HG02678 (cell line): ENCODE measurements around the gene CHCHD6.

Source experiments
- ATAC-seq: cut with Tn5 transposase; IDR thresholded peaks from one replicate; pipeline ENCODE4 v1.9.1; 2021; ENCODE audit warnings: mild to moderate bottlenecking, moderate library complexity; ENCODE audit not compliant: unreplicated experiment

Gene CHCHD6

GRCh38 chr3:126703512-126704493, at the start of gene CHCHD6:
CHCHD6 (plus strand) TSS chr3:126704240; CDS start chr3:126704313, 73 bp downstream.
- peak; percentile 99 for ATAC-seq

DNA sequence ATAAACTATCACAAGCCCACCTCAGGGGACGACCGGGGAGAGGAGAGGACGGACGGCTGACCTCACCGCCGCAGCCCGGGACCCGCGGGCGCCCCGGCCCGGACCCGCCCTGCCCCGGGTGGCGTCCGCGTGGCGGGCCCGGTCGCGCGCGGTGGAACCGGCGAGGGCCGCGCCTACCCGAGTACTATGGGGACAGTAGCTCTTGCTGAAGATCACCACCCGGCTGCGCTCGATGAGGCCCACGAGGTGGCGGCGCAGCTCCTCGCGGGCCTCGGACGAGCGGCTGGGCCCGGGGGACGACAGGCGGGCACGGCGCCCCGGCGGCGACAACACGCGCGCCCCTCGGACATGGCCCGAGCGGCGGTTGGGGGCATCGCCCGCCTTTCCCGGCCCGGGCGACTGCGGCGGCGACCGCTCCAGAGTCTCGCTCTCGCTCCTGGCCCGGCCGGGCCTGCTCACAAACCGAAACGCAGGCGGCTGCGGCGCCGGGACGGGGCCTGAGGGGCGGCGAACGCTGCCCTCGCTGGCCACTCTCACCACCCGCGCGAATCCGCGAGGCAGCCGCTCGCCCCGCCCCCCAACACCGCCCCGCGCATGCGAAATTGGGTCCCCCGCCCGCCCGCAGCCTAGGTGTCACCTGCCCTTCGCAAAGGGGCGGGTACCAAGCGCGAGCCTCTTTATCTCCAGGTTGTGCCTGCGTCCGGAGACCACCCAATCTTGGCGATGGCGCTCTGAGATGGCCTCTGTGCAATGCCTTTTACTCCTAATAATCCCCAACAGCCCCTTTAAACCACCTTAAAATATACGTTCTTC, 49.3 kb upstream of the CHCHD6 start, which contains the start of gene TXNRD3:
TSS of gene TXNRD3 (minus strand) at position 554 of the 813 bp plus-strand sequence.
- ATAC-seq: no peak

DNA sequence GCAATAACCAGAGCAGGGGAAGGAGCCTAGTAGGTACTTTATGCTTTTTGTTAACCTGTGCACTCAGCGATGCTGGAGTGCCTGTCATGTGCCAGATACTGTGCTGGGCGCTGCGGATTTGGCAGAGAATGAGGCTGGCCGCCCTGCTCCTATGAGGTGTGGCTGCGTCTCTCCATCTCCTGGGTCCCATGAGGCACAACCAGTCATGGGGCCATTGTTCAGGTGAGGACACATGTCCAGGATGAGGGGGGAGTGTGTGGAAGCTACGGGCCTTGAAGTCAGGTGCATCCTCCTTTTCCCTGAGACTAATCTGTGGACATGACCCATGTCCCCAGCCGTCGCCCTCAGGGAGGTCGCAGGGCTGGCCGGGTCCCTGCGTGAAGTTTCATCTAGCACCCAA, 48.2 kb upstream of the CHCHD6 start:
- ATAC-seq: no peak

DNA sequence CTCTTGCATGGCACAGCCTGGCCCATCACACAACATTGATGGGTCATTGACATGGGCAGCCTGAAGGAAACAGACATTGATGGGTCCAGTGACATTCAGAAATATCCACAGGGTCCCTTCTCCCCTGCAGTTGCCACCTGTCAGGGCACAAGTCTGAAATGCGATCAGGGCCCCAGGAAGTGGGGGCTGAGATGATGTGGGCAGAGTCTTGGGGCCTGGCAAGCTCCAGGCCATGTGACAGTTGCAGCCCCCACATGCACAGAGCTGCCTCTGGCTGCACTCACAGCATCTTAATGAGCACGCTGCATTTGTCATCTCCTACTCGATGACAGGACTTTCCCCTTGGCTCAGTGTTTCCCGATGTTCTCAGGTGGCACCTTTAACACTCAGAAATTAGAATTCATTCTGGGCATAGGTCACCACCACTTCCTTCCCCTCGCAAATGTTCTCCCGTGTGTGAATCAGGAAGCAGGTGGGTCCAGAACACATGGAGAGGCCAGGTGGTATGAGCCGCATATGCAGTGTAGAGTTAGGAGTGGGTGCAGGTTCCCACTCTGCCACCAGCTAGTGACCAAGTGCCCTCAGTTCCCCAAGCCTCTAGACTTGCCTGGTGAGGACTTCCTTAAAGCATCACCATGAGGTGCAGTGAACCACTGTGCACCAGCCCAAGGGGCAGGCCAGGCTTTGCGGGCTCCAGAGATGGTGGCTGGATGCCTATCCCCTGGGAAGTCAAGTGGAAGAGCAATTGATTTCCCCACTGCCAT, 47.5 kb upstream of the CHCHD6 start:
- no peak for ATAC-seq

GRCh38 chr3:126657901-126658300, 46.1 kb upstream of the CHCHD6 start:
- no peak for ATAC-seq

DNA sequence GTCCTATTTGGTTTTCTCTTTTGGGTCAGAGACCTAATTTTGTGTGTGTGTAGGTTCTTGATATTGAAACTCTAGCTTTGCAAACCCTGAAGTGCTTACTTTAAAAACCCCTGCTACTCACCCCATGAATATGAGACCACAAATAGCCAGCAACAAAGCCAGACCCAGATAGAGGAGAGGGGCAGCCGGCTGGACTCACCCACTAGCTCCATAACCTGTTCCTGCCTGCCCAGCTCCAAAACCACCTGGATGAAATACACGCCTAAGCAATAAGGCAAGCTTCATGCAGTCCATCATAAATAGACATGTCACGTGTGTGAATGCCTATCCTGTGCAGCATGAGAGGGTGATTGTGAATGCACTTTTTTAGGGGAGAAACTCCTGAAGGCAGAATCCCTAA, 45.5 kb upstream of the CHCHD6 start:
- no peak for ATAC-seq

- ATAC-seq: no peak
Measured at GRCh38 chr3:126659915-126660886, 43.8 kb upstream of the CHCHD6 start.

- no peak for ATAC-seq
Measured at GRCh38 chr3:126661532-126662364, 42.3 kb upstream of the CHCHD6 start.

DNA sequence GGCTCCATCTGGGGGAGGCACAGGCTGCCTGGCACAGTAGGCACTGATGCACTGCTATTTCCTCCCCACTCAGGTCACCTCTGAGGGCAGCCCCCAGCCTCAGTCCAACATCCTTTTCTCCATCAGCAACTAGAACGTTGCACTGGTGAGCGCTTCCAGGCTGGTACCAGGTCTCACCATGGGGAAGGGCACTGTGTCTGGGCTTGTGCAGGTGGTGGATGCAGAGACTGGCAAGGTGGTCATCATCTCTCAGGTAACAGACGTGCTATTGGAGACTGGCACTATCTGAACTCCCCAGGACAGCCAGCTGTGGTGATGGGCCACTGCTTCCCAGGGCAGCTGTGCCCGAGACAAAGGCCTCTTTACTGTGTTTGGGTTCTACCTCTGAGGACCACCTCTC, 40.8 kb upstream of the CHCHD6 start:
- ATAC-seq: no peak

DNA sequence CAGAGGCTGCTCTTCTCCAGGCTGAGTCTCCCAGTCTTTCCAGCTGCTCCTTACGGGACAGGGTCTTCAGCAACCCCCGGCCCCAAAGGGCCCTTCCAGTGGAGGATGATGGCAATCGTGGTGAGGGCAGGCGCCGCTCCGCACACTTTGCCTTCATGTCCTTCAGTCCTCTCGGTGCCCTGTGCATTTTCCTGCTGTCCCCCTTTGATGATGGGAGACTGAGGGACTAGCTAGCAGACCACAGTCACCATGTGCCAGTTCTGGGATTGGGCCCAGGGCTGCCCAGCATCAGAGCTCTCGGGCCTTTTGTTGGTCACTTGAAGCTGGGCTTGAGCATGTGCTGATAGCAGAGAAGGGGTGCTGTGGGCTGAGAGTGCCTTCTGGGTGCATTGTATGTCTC, 40.3 kb upstream of the CHCHD6 start:
- ATAC-seq: no peak

DNA sequence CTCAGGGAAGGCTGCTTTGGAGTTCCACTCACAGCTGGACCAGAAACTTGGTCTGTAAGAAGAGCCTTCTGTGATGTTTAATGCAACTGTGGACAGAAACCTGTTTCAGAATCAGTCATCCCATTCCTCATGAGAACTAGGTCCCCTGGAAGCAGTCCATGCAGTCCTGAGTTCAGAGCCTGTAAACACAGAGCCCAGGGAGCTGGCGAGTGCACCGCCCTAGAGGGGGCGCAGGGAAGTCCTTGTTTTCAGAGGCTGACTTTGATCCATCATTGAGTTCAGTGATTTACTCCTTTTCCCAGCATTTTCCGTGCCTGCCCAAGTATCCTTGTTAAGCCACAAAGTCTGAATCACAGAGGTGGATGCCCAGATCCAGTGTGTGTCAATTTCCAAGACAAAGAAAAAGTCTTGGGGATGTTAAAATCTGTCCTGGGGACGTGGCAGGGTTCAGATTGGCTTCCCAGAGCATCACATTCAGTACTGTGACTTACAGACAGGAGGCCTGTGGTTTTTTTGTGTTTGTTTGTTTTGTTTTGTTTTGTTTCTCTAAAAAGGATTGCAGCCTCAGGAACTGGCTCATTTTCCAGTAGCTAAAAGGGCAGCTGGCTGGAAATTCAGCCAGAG, 39.3 kb upstream of the CHCHD6 start:
- no peak for ATAC-seq

DNA sequence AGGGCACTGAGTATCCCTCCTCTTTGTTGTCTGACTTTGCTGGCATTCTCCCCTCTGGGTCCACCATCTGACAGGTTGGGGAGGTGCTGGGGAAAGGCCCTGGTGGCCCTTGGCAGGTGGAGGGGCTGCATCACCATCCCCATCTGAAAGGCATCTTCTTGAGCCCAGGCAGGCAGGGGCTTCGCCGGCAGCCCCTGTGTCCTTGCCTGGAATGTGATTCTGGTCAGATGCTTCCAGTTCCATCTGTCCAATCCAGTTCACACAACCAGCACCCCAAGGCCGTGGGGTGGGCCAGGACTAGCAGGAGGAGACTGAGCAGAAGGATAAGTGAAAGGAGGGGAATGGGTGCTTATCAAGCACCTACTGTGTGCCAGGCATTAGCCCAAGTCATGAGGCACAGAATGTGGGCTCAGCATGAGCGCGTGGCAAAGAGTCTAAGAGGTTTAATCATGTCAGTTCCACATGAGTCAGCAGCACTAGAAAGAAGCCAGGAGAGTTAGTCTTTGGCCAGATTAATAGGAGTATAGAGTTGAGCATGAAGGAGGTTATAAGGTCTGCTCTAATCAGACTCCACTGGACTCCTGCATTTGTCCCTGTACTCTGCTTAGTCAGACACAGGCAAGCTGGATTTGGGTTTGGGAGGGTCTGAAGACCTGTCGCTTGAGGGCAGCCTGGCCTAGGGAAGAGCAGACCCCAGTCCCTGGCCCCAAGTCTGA, 38.7 kb upstream of the CHCHD6 start:
- no peak for ATAC-seq

DNA sequence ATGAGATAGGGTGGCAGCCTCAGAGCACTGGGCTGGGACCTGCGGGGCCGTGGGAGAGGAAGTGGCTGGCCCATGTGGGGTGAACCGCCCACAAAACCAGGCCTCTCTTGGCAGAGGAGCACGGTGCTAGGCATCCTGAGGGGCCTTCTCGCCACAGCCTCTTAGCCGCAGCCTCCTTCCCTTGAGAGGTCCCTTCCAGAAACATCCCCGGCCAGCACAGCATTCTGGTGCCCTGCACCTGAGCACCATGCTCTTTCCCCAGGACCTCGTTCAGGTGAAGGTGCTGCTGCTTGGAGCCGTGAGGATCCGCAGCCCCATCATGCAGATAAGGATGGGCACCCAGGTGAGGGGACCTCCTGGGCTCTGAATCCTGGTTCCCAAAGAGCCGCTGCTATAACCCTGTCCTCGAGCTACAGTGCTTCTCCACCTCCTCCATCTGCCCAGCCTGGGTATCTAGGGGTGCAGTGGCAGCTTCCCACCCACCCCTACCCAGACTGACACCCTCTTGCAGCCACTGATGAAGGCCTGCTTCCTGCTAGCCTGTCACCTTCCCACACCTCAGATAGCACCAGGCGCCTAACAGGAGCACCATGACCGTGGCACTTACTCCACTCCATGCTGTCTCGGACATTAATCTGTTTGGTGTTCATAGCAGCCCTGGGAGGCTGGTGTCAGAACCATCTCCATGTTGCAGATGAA, 37.9 kb upstream of the CHCHD6 start:
- ATAC-seq: no peak

DNA sequence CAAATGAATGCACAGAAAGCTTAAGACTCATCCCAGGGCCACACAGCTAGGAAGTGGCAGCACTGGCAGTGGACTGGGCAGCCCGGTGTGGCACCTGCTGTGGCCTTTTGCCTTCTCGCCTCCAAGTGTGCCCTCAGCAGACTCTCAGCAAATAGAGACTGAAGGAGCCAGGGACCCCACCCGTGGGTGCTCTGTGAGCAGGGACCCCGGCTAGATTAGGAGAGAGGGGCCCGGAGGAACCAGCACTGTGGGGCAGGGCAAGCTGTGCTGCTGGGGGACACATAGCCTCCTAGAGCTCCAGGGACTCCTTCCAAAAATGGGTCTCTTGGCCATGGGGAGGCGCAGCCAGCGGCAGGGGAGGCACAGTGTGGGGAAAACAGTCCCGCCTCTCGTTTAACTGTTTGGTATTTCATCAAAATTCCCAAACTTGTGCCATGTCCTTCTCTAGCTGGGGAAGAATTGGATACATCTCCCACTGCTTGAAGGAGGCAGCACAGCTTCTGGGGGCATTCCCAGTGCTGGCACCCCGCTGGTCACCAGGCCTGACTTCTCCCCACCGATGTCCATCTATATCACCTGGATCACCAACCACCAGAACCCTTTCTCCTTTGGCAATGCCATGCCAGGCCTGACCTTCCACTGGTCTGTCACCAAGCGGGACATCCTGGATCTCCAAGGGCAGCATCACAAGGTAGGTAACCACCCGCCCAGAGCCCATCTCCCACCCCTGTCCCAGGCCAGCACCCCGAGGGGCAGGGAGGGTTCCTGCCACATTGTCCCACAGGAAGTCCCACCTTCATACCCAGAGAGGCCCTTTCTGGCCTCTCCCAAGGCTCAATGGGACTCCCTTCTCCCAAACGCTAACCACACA, 37.1 kb upstream of the CHCHD6 start:
- ATAC-seq: no peak

GRCh38 chr3:126667631-126668449, 36.2 kb upstream of the CHCHD6 start:
- no peak for ATAC-seq
